T47D (cell line): ENCODE data around the gene DHDH.
"Not testable (repeated sequence)": the region's sequence is repeated elsewhere in the genome, so short reads cannot be mapped to it uniquely, and the experiment has no call there.

Experiments
- DNase-seq, 2 experiments: peaks; one replicate each; pipeline versions ENCODE4 v3.0.0 to v3.0.0-alpha.2; 2011 to 2012; ENCODE audit warnings: low read depth in 1 of 2, low spot score in 1 of 2
- JUND ChIP-seq: IDR thresholded peaks from 2 replicates; pipeline ENCODE4 v1.6.1; 2012; ENCODE audit warnings: low read depth
- in situ Hi-C: cut with HindIII; loops from 2 replicates; pipeline ENCODE4 v1.10.0; 2016; ENCODE audit warnings: low sequenced_read_pairs, low pct_unique_long_range_greater_than_20kb

Gene DHDH

DNA sequence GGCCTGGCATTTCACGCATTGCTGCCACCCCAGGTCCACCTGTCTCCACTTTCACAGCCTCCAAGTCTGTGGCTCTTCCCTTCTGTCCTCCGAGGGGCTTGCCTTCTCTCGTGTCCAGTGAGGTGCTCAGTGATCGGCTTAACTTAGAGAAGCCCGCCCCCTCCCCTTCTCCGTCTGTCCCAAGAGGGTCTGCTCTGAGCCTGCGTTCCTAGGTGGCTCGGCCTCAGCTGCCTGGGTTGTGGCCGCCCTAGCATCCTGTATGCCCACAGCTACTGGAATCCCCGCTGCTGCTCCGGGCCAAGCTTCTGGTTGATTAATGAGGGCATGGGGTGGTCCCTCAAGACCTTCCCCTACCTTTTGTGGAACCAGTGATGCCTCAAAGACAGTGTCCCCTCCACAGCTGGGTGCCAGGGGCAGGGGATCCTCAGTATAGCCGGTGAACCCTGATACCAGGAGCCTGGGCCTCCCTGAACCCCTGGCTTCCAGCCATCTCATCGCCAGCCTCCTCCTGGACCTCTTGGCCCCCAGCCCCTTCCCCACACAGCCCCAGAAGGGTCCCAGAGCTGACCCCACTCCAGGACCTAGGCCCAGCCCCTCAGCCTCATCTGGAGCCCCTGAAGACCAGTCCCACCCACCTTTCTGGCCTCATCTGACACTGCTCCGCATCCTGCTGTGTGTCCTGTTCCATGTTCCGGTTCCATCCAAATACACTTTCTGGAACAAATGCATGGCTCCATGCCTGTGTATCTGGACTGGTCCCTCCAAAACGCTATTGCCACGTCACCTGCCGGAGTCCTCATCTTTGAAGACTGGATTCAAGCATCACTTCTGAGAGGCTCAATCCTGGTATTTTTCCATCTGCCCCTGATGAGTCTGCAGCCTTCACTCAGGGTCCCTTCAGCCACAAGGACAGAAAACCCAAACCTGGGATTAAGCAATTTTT lies 10.7 kb upstream of the DHDH start:
- DNase-seq = no peak
- no peak for TF ChIP-seq JUND
- in situ Hi-C loops = no loop called here

DNA sequence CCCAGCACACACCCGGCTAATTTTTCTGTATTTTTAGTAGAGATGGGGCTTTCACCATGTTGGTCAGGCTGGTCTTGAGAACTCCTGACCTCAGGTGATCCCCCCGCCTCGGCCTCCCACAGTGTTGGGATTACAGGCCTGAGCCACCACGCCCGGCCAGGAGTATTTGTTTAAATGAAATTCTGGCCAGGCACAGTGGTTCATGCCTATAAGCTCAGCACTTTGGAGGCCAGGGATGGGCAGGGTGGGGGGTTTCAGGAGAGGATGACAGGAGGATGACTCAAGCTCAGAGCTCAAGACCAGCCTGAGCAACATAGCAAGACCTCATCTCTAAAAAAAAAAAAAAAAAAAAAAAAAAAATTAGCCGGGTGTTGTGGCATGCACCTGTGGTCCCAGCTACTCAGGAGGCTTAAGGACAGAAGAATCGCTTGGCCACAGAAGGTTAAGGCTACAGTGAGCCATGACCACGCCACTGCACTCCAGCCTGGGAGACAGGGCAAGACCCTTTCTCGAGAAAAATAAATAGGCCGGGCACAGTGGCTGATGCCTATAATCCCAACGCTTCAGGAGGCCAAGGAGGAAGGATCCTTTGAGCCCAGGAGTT lies 8.2 kb upstream of the DHDH start:
- no peak for TF ChIP-seq JUND
- DNase-seq = no peak
- in situ Hi-C loops = no loop called here

DNA sequence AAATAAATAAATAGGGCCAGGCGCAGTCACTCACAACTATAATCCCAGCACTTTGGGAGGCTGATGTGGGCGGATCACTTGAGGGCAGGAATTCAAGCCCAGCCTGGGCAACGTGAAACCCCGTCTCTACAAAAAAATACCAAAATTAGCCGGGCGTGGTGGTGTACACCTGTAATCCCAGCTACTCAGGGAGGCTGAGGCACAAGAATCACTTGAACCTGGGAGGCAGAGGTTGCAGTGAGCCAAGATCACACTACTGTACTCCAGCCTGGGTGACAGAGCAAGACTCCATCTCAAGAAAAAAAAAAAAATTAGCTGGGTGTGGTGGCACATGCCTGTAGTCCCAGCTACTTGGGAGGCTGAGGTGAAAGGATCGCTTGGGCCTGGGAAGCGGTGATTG lies 7.6 kb upstream of the DHDH start:
- DNase-seq, in situ Hi-C loops: not testable (repeated sequence)

DNA sequence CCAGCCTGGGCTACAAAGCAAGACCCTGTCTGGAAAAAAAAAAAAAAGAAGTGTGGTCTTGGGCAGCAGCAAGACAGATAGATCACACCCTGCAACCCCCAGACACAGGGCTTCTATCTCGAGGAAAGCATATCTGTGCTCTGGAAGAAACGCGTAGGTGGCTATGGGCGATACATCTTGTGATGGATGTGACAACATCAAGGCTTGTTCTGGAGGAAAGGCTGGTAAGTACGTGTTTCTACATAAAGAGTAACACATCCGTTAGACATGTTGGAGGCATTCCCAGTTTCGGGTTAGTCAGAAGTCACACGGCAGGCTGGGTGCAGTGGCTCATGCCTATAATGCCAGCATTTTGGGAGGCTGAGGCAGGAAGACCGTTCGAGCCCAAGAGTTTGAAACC lies 6.6 kb upstream of the DHDH start:
- in situ Hi-C loops = no loop called here

DNA sequence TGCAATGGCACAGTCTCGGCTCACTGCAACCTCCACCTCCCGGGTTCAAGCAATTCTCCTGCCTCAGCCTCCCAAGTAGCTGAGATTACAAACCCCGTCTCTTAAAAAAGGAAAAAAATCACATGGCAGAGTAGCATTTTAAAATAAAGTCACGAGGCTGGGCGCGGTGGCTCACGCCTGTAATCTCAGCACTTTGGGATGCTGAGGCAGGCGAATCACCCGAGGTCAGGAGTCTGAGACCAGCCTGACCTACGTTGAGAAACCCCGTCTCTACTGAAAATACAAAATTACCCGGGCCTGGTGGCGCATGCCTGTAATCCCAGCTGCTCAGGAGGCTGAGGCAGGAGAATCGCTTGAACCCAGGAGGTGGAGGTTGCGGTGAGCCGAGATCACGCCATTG lies 5.8 kb upstream of the DHDH start:
- DNase-seq, in situ Hi-C loops: not testable (repeated sequence)

More for the DNA sequence above, 6.6 kb upstream of the DHDH start:
- TF ChIP-seq JUND = no peak
- DNase-seq = no peak

DNA sequence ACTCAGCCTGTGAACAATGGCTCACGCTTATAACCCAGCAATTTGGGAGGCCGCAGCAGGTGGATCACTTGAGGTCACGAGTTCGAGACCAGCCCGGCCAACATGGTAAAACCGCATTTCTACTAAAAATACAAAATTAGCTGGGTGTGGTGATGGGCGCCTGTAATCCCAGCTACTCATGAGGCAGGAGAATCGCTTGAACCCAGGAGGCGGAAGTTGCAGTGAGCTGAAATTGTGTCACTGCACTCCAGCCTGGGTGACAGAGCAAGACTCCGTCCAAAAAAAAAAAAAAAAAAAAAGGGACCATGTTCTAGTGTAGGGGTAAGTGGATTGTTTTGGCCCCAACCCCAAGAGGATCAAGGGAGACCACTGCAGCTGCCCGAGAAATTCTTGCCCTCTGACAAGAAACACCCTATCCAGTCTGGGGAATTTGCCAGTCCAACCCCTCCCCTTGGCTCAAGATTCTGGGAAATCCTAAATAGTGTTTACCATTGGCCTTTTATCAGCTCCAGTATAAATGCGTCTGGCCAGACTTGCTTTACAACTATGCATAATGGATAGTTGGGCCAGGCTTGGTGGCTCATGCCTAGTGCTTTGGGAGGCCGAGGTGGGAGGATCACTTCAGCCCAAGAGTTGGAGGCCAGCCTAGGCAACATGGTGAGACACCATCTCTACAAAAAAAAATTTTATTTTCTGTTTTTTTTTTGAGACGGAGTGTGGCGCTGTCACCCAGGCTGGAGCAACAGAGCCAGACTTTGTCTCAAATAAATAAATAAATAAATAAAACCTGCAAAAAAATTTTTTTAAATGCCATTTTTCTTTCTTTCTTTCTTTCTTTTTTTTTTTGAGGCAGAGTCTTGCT lies 5.1 kb upstream of the DHDH start:
- in situ Hi-C loops = no loop called here
- DNase-seq = peak in 1 of 2 experiments; percentile 32

DNA sequence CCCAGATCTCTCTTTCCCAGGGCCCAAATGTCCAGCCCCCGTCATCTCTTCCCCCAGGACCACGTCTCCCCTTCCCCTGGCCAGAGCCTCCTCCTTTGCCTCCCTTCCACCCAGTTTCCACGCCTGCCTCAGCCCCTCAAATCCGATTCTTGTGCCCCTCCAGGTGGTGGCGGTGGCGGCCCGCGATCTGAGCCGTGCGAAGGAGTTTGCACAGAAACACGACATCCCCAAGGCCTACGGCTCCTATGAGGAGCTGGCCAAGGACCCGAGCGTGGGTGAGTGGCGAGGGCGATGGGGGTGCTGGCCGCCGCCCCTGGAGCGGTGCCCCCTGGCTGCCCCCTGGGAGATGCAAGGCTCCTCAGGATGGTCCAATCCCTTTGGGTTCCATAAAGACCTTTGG lies 1.3 kb downstream of the DHDH start:
- TF ChIP-seq JUND = no peak
- in situ Hi-C loops = no loop called here
- DNase-seq = no peak

More for the DNA sequence above, 5.1 kb upstream of the DHDH start:
- TF ChIP-seq JUND = no peak

DNA sequence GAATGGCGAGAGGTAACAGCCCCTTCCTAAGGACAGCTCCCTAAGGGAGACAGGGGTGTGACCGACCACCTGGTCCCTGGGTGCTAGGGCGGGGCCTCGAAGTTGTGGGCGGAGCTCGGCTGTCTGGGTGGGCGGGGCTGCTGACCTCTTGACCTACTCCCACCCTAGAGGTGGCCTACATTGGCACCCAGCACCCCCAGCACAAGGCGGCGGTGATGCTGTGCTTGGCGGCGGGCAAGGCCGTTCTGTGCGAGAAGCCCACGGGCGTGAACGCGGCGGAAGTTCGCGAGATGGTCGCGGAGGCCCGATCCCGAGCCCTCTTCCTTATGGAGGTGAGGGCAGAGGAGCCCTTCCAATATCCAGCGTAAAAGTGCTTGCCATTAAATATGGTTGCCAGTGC lies 2.4 kb downstream of the DHDH start:
- TF ChIP-seq JUND = no peak
- no peak for DNase-seq
- in situ Hi-C loops = no loop called here

DNA sequence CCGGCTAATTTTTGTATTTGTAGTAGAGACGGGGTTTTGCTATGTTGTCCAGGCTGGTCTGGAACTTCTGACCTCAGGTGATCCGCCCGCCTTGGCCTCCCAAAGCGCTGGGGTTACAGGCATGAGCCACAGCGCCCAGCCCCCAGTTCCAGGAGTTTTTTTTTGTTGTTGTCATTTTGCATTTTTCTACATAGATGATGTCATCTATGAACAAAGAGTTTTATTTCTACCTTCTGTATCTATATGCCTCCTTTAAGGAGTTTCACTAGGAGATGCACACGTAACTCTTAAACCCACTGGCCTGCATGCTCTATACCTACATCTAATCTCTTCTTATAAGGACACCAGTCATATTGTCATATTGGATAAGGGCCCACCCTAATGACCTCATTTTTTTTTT lies 4.8 kb downstream of the DHDH start:
- no peak for DNase-seq
- no peak for TF ChIP-seq JUND
- in situ Hi-C loops = no loop called here

DNA sequence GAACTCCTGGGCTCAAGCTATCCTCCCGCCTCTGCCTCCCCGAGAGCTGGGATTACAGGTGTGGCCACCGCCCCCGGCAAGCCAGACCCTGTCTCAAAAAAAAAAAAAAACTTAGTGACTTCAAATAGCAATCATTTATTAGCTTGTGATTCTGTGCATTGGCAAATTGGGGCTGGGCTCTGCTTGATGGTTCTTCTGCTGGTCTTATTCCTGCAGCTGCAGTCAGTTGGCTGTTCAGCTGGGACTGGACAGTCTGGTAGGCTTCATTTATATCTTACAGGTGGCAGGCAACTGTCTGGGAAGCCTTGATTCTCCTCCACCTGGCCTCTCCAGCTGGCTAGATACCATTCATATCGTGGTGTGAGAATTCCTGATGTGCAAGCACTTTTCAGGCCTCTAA lies 7.4 kb downstream of the DHDH start:
- no peak for TF ChIP-seq JUND
- in situ Hi-C loops = no loop called here
- no peak for DNase-seq

DNA sequence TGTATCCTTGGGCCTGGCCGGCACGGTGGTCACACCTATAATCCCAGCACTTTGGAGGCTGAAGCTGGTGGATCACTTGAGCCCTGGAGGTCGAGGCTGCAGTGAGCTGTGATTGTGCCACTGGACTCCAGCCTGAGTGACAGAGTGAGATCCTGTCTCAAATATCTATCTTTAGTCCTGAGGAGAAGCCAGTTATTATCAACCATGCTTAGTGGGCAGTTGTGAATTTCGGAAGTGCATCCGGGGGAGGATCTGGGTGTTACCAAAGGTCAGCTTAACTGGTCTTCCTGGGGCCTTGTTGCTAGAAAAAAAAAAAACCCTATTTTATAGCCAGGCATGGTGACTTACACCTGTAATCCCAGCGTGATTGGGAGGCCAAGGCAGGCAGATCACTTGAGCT lies 9.6 kb downstream of the DHDH start:
- in situ Hi-C loops = no loop called here
- DNase-seq = no peak
- no peak for TF ChIP-seq JUND

DNA sequence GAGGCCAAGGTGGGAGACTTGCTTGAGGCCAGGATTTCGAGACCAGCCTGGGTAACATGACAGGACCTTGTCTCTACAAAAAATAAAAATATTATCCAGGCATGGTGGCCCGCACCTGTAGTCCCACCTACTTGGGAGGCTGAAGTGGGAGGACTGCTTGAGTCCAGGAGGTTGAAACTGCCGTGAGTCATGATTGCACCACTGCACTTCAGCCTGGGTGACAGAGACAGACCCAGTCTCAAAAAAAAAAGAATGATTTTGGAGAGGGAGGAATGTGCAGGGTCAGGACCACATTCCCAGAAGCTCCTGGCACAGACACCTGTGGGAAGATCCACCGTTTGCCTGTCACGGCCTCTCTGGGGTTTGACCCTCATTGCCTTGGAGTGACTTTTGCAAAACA lies 11.9 kb downstream of the DHDH start:
- TF ChIP-seq JUND = no peak
- DNase-seq = no peak
- in situ Hi-C loops = no loop called here

DNA sequence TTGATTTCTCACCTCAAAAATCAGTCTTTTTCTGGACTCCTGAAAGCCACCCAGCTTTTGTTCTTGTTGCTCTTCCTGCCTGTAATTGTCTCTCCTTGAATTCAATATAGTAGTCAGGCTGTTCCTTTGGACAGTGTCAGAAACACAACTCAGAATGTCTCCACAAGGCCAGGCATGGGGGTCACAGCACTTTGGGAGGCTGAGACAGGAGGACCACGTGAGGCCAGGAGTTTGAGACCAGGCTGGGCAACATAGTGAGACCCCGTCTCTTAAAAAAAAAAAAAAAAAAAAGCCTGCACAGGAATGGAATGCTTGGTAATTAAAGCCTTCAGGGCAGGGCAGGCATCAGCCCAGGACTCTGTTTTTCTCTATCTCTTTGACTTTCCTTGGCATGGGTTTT lies 12.3 kb downstream of the DHDH start:
- no peak for DNase-seq
- in situ Hi-C loops = no loop called here
- TF ChIP-seq JUND = no peak
